PC-9 (cell line): ENCODE data around the gene TIA1.

Source experiments
- CTCF ChIP-seq: fragments of 200-600 bp; sonication (generic); conservative IDR thresholded peaks from 2 replicates; pipeline ENCODE4 v1.6.1; 2017; ENCODE audit warnings: mixed run types, antibody characterized with exemption, mild to moderate bottlenecking, moderate library complexity
- EZH2 ChIP-seq: fragments of 200-600 bp; sonication (generic); IDR thresholded peaks from 2 replicates; pipeline ENCODE4 v1.8.0; 2017; ENCODE audit warnings: antibody characterized with exemption, low read depth

GRCh38 chr2:70214953-70215549, 33.4 kb downstream of the TIA1 start:
- TF ChIP-seq CTCF (no peak), EZH2 (no peak)
